OCI-LY7 (cell line): ENCODE data around the gene PFDN1. TPM values are rescaled to one million over a fixed set of nuclear protein-coding genes. Genes with fewer than 3 reads are reported as not detected.

Experiments
- BruUV-seq: library from RNA; stranded (reverse); fragments of 400-500 nt; replicated peaks from 2 replicates; lab custom pipeline; 2021; lab: Mats Ljungman, UMichigan
- CTCF ChIA-PET: fragments of 300-600 bp; sonication (Branson Sonifier 250); formaldehyde crosslinking; loops from one replicate; lab custom pipeline; 2022; ENCODE audit warnings: antibody characterized with exemption; ENCODE audit not compliant: unreplicated experiment; lab: Charles Lee
- POLR2A ChIA-PET: fragments of 300-600 bp; sonication (Branson Sonifier 250); formaldehyde crosslinking; loops from one replicate; lab custom pipeline; 2022; ENCODE audit warnings: antibody characterized with exemption; lab: Charles Lee
- DNase-seq: peaks from one replicate; pipeline ENCODE4 v3.0.0-alpha.2; 2015; ENCODE audit warnings: low spot score
- H2AFZ ChIP-seq: fragments of 200-600 bp; sonication (generic), shearing (Covaris generic); 2 replicates; pipeline ENCODE4 v1.6.1; 2014; ENCODE audit warnings: mild to moderate bottlenecking, antibody characterized with exemption, low read length, moderate library complexity
- H3K27ac ChIP-seq: fragments of 200-600 bp; sonication (generic); 2 replicates; pipeline ENCODE4 v1.5.1; 2014; ENCODE audit warnings: mixed run types, low read depth, mild to moderate bottlenecking, moderate library complexity, low read length, inconsistent platforms; ENCODE audit not compliant: poor library complexity, severe bottlenecking
- H3K36me3 ChIP-seq: fragments of 200-600 bp; sonication (generic); 2 replicates; pipeline ENCODE4 v1.6.1; 2014; ENCODE audit warnings: mild to moderate bottlenecking, antibody characterized with exemption, low read length, moderate library complexity, mixed read lengths; ENCODE audit not compliant: insufficient read depth
- H3K4me1 ChIP-seq: fragments of 200-600 bp; sonication (generic); 2 replicates; pipeline ENCODE4 v1.5.1; 2014; ENCODE audit warnings: mild to moderate bottlenecking, low read length; ENCODE audit not compliant: insufficient read depth, poor library complexity, severe bottlenecking
- H3K4me2 ChIP-seq: fragments of 200-600 bp; sonication (generic); 2 replicates; pipeline ENCODE4 v1.6.1; 2014; ENCODE audit warnings: mild to moderate bottlenecking, low read length
- H3K4me3 ChIP-seq: fragments of 200-600 bp; sonication (generic); 2 replicates; pipeline ENCODE4 v1.5.1; 2014; ENCODE audit warnings: mild to moderate bottlenecking, low read depth, low read length; ENCODE audit not compliant: poor library complexity, severe bottlenecking
- H3K79me2 ChIP-seq: fragments of 200-600 bp; sonication (generic); 2 replicates; pipeline ENCODE4 v1.6.1; 2016; ENCODE audit warnings: low read depth, mild to moderate bottlenecking, low read length, moderate library complexity, mixed read lengths; ENCODE audit not compliant: insufficient read depth
- H3K9me2 ChIP-seq: fragments of 200-600 bp; sonication (generic); 2 replicates; pipeline ENCODE4 v1.6.1; 2016; ENCODE audit warnings: mild to moderate bottlenecking, low read length, mixed read lengths; ENCODE audit not compliant: insufficient read depth
- H3K9me3 ChIP-seq: fragments of 200-600 bp; sonication (generic); 2 replicates; pipeline ENCODE4 v1.6.1; 2014; ENCODE audit warnings: mild to moderate bottlenecking, mixed run types, low read length, mixed read lengths
- H4K20me1 ChIP-seq: fragments of 200-600 bp; sonication (generic); 2 replicates; pipeline ENCODE4 v1.6.1; 2014; ENCODE audit warnings: mild to moderate bottlenecking, antibody characterized with exemption, low read length, moderate library complexity, mixed read lengths; ENCODE audit not compliant: insufficient read depth
- EZH2phosphoT487 ChIP-seq: fragments of 200-600 bp; sonication (generic); IDR thresholded peaks from 2 replicates; pipeline ENCODE4 v1.6.1; 2018; ENCODE audit warnings: low read depth, borderline replicate concordance, mild to moderate bottlenecking, mixed run types, antibody characterized with exemption, low read length, moderate library complexity, mixed read lengths
- intact Hi-C: fragments of 100-400 bp; cut with micrococcal nuclease; formaldehyde crosslinking; loops from one replicate; pipeline ENCODE4 v1.10.0; 2022; ENCODE audit not compliant: unreplicated experiment
- total RNA-seq, 2 experiments: library from RNA; depleted of rRNA in 1 of 2; stranded (reverse); fragments of >200 nt in 1 of 2; shearing (Covaris generic) in 1 of 2; gene quantifications; 2 replicates each; pipeline ENCODE4 v1.2.3, GENCODE V29; 2014 to 2022
- TF ChIP-seq, protein P1 (sequence below): fragments of 200-600 bp; sonication (generic); conservative IDR thresholded peaks from 2 replicates; pipeline ENCODE4 v1.5.1; 2014; ENCODE audit warnings: mild to moderate bottlenecking, antibody characterized with exemption, low read length, moderate library complexity, mixed read lengths

The PFDN1 gene
- total RNA-seq, 2 experiments from 2014 or later = 51.3 to 73.9 TPM

DNA sequence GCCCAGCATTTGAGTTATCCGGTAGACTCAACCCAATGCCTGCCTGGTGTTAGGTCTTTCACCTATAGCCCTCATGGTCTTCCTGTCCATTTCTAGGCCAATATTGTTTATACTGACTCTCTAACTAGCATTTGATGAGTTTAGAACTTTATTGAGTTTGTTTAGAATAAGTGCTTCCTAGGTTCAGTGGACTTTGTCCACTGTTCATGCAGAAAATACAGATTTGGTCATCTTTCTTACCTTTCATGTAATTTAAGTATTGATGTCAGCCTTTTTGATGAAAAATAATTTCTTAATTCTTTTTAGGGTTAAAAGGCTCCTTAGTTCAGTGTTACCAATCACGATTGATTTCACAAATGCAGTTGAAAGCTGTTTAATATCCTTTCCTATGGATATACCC is 105.9 kb downstream of the PFDN1 start:
- CTCF ChIA-PET = no interaction called here

DNA sequence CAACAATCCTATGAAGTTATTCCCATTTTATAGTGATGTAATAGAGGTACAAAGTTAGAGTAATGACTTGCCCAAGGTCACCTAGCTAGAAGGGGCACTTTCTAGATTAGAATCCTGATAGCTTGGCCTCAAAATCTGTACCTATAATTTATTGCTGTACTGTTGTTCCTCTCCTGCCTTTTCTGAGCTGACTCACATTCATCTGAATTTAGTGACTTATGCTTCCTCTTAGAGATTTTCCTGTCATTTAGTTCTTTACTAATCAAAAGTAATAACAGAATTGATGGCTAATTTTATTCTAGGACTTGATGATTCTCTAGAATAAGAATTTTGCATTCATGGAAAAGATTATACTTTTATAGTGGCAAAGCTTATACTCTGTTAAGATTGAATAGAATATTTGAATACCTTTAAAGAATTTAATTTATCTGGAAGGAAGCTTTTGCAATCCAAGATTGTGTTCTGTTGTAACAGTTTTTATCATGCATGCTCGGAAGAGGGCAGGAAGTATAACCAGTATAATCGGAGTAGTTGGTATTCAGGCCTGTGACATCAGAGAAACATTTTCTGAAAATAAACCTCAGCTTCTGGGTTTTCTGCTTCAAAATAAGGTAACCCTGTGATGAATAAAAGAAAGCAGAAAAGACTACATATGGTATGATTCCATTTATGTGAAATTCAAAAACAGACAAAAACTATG is 106.6 kb downstream of the PFDN1 start:
- no peak overlapping the region for H2AFZ ChIP-seq
- intact Hi-C loops = no loop called here
- no peaks in the 10 kb centered on the region for H3K9me2 ChIP-seq
- no peaks in the 10 kb centered on the region for H3K4me1 ChIP-seq
- H3K79me2 ChIP-seq = no peaks in the 10 kb centered on the region
- DNase-seq = no peak
- H3K4me3 ChIP-seq = no peak overlapping the region
- TF ChIP-seq EZH2phosphoT487 = no peak
- TF ChIP-seq, protein P1, sequence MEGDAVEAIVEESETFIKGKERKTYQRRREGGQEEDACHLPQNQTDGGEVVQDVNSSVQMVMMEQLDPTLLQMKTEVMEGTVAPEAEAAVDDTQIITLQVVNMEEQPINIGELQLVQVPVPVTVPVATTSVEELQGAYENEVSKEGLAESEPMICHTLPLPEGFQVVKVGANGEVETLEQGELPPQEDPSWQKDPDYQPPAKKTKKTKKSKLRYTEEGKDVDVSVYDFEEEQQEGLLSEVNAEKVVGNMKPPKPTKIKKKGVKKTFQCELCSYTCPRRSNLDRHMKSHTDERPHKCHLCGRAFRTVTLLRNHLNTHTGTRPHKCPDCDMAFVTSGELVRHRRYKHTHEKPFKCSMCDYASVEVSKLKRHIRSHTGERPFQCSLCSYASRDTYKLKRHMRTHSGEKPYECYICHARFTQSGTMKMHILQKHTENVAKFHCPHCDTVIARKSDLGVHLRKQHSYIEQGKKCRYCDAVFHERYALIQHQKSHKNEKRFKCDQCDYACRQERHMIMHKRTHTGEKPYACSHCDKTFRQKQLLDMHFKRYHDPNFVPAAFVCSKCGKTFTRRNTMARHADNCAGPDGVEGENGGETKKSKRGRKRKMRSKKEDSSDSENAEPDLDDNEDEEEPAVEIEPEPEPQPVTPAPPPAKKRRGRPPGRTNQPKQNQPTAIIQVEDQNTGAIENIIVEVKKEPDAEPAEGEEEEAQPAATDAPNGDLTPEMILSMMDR = no peak
- H3K27ac ChIP-seq = no peak overlapping the region
- no peaks in the 10 kb centered on the region for H4K20me1 ChIP-seq
- BruUV-seq = TSS peak; percentile 29
- ChIA-PET CTCF (no interaction called here), POLR2A (no interaction called here)
- no peaks in the 10 kb centered on the region for H3K9me3 ChIP-seq
- no peaks in the 10 kb centered on the region for H3K36me3 ChIP-seq
- no peak overlapping the region for H3K4me2 ChIP-seq

More for the DNA sequence above, 105.9 kb downstream of the PFDN1 start:
- no peak for DNase-seq
- intact Hi-C loops = no loop called here
- TF ChIP-seq, protein P1 = no peak
- no peak for TF ChIP-seq EZH2phosphoT487
- no peaks in the 10 kb centered on the region for H3K9me3 ChIP-seq
- POLR2A ChIA-PET = no interaction called here
- no peaks in the 10 kb centered on the region for H3K79me2 ChIP-seq
- no peak overlapping the region for H2AFZ ChIP-seq
- BruUV-seq = no TSS peak
- no peaks in the 10 kb centered on the region for H4K20me1 ChIP-seq
- H3K36me3 ChIP-seq = no peaks in the 10 kb centered on the region
- no peak overlapping the region for H3K4me2 ChIP-seq
- no peak overlapping the region for H3K27ac ChIP-seq
- no peaks in the 10 kb centered on the region for H3K9me2 ChIP-seq
- H3K4me3 ChIP-seq = no peak overlapping the region
- no peaks in the 10 kb centered on the region for H3K4me1 ChIP-seq

Other genes with a start within 250 kb of the PFDN1 start
- gene PURA, start 189.0 kb downstream of the PFDN1 start, total RNA-seq (2014; rRNA removed; shearing (Covaris generic)) = 19.3 and 19.7 TPM in 2 replicates
- gene PURA, start 189.0 kb downstream of the PFDN1 start, total RNA-seq (2022) = 19.0 and 20.7 TPM in 2 replicates
- 3.0 and 3.3 TPM in 2 replicates for gene IGIP, start 177.2 kb downstream of the PFDN1 start, total RNA-seq (2014; rRNA removed; shearing (Covaris generic))
- 4.9 and 5.5 TPM in 2 replicates for gene IGIP, start 177.2 kb downstream of the PFDN1 start, total RNA-seq (2022)
- gene CYSTM1, start 127.9 kb downstream of the PFDN1 start, total RNA-seq (2014; rRNA removed; shearing (Covaris generic)) = 11.4 and 36.7 TPM in 2 replicates
- 21.4 and 23.8 TPM in 2 replicates for gene CYSTM1, start 127.9 kb downstream of the PFDN1 start, total RNA-seq (2022)
- 4.7 and 5.6 TPM in 2 replicates for gene HBEGF, start 43.5 kb upstream of the PFDN1 start, total RNA-seq (2014; rRNA removed; shearing (Covaris generic))
- 20.2 and 30.9 TPM in 2 replicates for gene HBEGF, start 43.5 kb upstream of the PFDN1 start, total RNA-seq (2022)
- 0.05 and 0.22 TPM in 2 replicates for gene SLC4A9, start 57.1 kb upstream of the PFDN1 start, total RNA-seq (2014; rRNA removed; shearing (Covaris generic))
- 2.6 and 5.1 TPM in 2 replicates for gene SLC4A9, start 57.1 kb upstream of the PFDN1 start, total RNA-seq (2022)
- gene ANKHD1, start 98.7 kb upstream of the PFDN1 start, total RNA-seq (2014; rRNA removed; shearing (Covaris generic)) = 90.6 and 91.5 TPM in 2 replicates
- gene ANKHD1, start 98.7 kb upstream of the PFDN1 start, total RNA-seq (2022) = 138 and 143 TPM in 2 replicates
- gene EIF4EBP3, start 244.6 kb upstream of the PFDN1 start, total RNA-seq (2014; rRNA removed; shearing (Covaris generic)) = 0.98 TPM in 1 of 2 replicates, not detected in the other
- gene EIF4EBP3, start 244.6 kb upstream of the PFDN1 start, total RNA-seq (2022) = 7.9 and 8.3 TPM in 2 replicates